Measurements from ENCODE around the gene DENND10. TPM values are rescaled to one million over a fixed set of nuclear protein-coding genes. Genes with fewer than 3 reads are reported as not detected.
"Not testable (repeated sequence)": the region's sequence is repeated elsewhere in the genome, so short reads cannot be mapped to it uniquely, and the experiment has no call there.

DENND10 gene
- total and polyA plus RNA-seq, 9 donors, result 29.9 to 53.8 (median 40.6) TPM

DNA sequence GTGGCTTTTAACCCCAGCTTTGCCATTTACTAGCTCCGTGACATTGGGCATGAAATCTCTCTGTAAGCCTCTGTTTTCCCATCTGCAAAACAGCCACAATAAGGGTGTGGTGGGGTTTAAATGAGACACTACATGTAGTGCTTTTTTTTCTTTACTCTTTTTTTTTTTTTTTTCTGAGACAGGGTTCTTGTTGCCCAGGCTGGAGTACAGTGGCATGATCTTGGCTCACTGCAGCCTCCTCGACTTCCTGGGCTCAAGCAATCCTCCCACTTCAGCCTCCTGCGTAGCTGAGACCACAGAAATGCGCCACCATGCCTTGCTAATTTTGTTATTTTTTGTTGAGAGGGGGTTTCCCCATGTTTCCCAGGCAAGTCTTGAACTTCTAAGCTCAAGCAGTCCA lies 8.3 kb upstream of the DENND10 start:
- TF ChIP-seq, protein P1, sequence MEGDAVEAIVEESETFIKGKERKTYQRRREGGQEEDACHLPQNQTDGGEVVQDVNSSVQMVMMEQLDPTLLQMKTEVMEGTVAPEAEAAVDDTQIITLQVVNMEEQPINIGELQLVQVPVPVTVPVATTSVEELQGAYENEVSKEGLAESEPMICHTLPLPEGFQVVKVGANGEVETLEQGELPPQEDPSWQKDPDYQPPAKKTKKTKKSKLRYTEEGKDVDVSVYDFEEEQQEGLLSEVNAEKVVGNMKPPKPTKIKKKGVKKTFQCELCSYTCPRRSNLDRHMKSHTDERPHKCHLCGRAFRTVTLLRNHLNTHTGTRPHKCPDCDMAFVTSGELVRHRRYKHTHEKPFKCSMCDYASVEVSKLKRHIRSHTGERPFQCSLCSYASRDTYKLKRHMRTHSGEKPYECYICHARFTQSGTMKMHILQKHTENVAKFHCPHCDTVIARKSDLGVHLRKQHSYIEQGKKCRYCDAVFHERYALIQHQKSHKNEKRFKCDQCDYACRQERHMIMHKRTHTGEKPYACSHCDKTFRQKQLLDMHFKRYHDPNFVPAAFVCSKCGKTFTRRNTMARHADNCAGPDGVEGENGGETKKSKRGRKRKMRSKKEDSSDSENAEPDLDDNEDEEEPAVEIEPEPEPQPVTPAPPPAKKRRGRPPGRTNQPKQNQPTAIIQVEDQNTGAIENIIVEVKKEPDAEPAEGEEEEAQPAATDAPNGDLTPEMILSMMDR (IDR thresholded peaks at IDR 0.05), result no peak
- TF ChIP-seq EP300 (IDR thresholded peaks at IDR 0.05), result no peak
- no peak for TF ChIP-seq POLR2A (IDR thresholded peaks at IDR 0.05)
- Histone ChIP-seq H3K4me1 (ENCODE audit: insufficient read depth) (no peaks in the 10 kb centered on the region), H3K27ac (no peak overlapping the region), H3K27me3 (no peaks in the 10 kb centered on the region), H3K36me3 (no peaks in the 10 kb centered on the region), H3K4me3 (no peak overlapping the region), H3K9me3 (no peaks in the 10 kb centered on the region)
- WGBS, 3 donors, result 70 to 75% (median 71%) methylated on average over 4 of the region's 4 CpGs
- intact Hi-C loops (cut with DNase I), result no loop called here
- DNase-seq, result no peak

DNA sequence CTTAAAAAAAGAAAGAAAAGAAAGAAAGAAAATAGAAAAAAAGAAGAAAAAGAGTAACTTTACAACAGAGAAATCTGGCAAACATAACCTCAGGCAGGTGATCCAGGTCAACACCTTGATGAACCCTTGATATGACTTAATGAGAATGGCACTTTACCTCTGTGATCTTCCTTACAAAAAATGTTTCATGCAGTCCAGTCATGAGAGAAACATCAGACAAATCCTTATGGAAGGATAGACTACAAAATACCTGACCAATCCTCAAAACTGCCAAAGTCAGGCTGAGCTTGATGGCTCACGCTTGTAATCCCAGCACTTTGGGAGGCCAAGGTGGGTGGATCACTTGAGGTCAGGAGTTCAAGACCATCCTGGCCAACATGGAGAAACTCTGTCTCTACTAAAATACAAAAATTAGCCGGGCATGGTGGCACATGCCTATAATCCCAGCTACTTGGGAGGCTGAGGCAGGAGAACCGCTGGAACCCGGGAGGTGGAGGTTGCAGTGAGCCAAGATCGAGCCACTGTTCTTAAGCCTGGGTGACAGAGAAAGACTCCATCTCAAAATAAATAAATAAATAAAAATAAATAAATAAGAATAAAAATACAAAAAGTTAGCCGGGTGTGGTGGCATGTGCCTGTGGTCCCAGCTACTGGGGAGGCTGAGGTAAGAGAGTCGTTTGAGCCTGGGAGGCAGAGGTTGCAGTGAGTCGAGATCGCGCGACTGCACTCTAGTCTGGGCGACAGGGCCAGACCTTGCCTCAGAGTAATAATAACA lies 7.1 kb upstream of the DENND10 start:
- H3K4me3 ChIP-seq; DNase-seq; H3K27me3 ChIP-seq; H3K36me3 ChIP-seq; H3K9me3 ChIP-seq; H3K27ac ChIP-seq; intact Hi-C loops (cut with DNase I); H3K4me1 ChIP-seq (ENCODE audit: insufficient read depth): not testable (repeated sequence)
- WGBS, 3 donors, result 94 to 96% (median 94%) methylated on average over 12 of the region's 12 CpGs

DNA sequence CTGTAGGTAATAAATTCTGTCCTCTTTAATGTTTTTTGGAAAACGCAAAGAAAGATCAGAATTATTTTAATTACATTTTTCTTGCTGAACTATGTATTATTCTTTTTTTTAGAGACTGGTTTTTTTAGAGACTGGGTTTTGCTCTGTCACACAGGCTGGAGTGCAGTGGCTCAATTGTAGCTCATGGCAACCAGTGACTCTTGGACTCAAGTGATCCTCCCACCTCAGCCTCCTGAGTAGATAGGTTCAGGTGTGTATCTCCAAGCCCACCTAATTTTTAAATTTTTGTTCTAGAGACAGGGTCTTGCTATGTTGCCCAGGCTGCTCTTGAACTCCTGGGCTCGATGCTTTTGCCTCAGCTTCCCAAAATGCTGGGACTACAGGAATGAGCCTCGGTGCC lies 5.3 kb upstream of the DENND10 start:
- no peak for DNase-seq
- H3K9me3 ChIP-seq, result no peaks in the 10 kb centered on the region
- H3K27ac ChIP-seq, result no peak overlapping the region
- H3K36me3 ChIP-seq, result no peaks in the 10 kb centered on the region
- TF ChIP-seq, protein P1 (IDR thresholded peaks at IDR 0.05), result no peak
- no peak for TF ChIP-seq POLR2A (IDR thresholded peaks at IDR 0.05)
- TF ChIP-seq EP300 (IDR thresholded peaks at IDR 0.05), result no peak
- no peaks in the 10 kb centered on the region for H3K4me1 ChIP-seq (ENCODE audit: insufficient read depth)
- H3K27me3 ChIP-seq, result no peaks in the 10 kb centered on the region
- intact Hi-C loops (cut with DNase I), result no loop called here
- 84 to 89% (median 86%) methylated on average over 3 of the region's 3 CpGs for WGBS, 3 donors
- H3K4me3 ChIP-seq, result no peak overlapping the region

DNA sequence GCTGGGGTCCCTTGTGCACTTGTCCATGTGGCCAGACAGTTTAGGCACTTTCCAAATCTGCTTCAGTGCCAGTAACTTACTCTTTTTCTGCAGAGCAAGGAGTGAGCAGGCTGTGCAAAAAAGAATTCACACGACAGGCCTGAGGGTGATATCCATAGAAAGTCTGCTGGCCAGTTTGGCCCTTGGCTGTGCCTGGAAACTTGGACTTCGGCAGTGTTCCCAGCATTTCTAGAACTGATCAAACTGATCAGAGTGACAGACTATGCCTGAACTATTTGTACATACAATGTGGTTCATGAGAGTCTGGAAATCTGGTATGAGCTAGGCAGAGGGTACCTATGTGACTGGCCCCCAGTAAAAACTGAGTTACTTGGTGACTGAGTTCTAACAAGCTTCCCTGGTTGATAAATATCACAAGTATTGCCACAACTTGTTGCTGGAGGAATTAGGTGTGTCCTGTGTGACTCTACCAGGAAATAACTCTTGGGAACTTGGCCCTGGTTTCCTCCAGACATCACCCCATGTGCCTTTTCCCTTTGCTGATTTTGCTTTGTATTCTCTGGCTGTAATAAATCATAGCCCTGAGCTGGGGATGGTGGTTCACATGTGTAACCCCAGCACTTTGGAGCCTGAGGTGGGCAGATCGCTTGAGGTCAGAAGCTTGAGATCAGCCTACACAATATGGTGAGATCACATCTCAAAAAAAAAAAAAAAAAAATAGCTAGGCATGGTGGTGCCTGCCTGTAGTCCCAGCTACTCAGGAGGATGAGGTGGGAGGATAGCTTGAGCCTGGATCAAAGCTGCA lies 3.3 kb upstream of the DENND10 start:
- Histone ChIP-seq H3K4me1 (ENCODE audit: insufficient read depth) (peaks cover 7% of the 10 kb centered on the region), H3K36me3 (no peaks in the 10 kb centered on the region), H3K27me3 (no peaks in the 10 kb centered on the region), H3K27ac (no peak overlapping the region), H3K9me3 (no peaks in the 10 kb centered on the region), H3K4me3 (no peak overlapping the region)
- intact Hi-C loops (cut with DNase I), result loop anchor here in 1 of 4 donors (10.0 kb wide), 1 partner anchor 64 kb away; the partner anchor contains the start of gene SFXN4
- 62 to 79% (median 71%) methylated on average over 3 of the region's 3 CpGs for WGBS, 3 donors
- DNase-seq, result no peak
- no peak for TF ChIP-seq EP300 (IDR thresholded peaks at IDR 0.05)
- TF ChIP-seq, protein P1 (IDR thresholded peaks at IDR 0.05), result no peak
- TF ChIP-seq POLR2A (IDR thresholded peaks at IDR 0.05), result no peak

All from ovary (tissue), 9 donors.